HG02970 (cell line): ENCODE results near the gene C2CD4D.
A peak's percentile ranks its signal among the peaks of the same experiment; 100 is the strongest.

Source experiments
- ATAC-seq: cut with Tn5 transposase; IDR thresholded peaks from one replicate; pipeline ENCODE4 v1.9.1; 2021; ENCODE audit warnings: mild to moderate bottlenecking, moderate library complexity, moderate number of reproducible peaks; ENCODE audit not compliant: unreplicated experiment, low FRiP score

Gene C2CD4D

GRCh38 chr1:151799179-151800022 lies 40.2 kb downstream of the C2CD4D start:
- no peak for ATAC-seq

DNA sequence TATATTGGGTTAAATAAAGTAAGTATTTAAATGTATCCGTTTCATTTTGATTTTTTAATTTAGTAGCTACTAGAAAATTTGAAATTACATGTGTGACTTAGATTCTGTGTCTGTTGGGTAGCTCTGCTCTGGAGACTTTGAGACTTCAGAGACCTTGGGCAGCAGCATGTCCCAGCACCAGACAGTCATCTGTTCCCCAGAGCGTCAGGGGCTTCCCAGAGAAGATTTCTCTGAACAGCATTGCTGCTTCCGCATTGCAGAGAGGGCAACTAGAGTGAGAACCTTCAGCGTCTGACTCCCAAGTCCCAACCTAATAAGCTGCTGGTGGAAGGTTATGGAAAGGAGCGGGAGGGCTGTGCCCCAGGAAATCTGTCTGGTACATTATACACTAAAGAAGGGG lies 41.0 kb downstream of the C2CD4D start:
- ATAC-seq = no peak

DNA sequence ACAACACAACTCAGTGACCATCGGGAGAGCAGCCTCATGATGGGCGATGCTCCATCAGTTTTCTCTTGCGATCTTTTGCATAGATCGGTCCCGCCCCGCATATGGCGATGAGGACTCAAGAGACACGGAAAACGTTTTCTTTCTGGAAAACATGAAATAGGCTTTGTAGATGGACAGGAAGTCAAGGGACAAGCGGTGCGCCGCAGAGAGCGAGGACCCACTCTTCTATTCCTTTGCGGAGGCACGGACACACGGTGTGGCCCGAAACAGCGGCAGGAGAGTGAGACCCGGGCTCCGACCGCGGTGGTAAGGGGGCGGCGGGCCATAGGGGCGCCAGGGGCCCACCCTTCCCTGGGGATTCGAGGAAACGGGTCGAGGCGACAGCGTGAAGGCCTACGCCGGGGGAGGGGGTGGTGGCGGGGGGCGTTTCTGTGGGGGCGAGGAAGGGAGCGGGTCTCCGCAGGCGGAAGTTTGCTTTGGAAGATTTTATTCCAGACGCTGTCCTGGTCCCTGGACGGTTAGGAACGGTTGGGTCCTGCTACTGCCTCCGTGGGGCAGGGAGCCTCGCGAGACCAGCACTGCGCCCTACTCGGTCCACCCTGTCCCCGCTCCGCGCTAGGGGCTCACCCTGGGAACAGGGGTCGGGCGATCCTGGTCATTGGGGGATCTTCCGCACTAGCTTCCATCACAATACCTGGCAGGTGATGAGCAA lies 48.5 kb downstream of the C2CD4D start:
- ATAC-seq = peak; percentile 8

DNA sequence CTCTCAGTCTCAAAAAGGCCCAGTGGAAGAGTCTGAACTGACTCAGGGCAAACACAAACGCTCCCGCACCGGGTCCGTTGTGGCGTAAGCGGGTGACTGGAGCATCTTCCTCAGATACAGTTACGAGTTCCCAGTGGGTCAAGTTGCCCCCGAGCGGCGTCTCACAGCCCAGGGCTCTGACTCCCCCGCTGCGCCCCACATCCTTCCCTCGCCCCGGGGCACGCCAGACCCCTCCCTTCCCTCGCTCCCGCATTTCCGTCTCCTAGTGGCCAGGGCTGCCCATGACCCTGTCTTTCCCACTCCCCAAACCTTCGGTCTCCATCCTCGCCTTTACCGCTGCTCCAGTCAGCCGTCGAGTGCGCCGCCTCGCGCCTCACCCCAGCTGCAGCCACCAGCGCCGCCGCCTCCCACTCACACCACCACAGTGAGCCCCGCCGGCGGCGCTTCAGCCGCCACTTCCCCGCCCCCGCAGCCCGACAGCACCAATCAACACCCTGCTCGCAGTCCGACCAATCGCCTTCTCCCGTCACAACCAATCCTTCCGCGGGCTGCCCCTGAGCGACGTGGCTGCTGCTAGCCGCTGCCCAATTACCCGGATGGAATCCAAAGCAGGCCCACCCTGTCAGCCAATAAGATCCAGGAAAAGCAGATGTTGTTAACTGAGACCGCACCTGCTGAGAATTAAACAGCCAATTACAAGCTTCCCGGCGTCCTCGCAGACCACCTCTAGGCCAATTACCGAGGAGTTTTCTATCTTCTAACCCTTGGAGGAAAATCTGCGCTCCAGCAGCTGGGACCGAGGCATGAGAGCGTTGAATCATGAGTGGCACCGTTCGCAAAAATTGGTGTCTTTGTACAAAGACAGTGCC lies 49.3 kb downstream of the C2CD4D start, which contains the start of gene TDRKH:
TSS of gene TDRKH (minus strand) at position 430 of the 869 bp plus-strand sequence. CDS start 7,478 bp downstream, outside the sequence.
- peak; percentile 98 for ATAC-seq
